IMR-90 (cell line): ENCODE results near the gene AMBRA1. TPM values are rescaled to one million over a fixed set of nuclear protein-coding genes. Genes with fewer than 3 reads are reported as not detected.

Experiments
- ATAC-seq: fragments of 200-7000 bp; cut with Tn5 transposase; 2 replicates; pipeline ENCODE4 v1.9.1; 2020; ENCODE audit warnings: low read depth, mild to moderate bottlenecking, moderate library complexity
- BruUV-seq: library from RNA; stranded (reverse); fragments of 400-500 nt; replicated peaks from 2 replicates; lab custom pipeline; 2021; lab: Mats Ljungman, UMichigan
- CTCF ChIA-PET: fragments of 300-600 bp; formaldehyde crosslinking; extraction: SDS; loops from one replicate; lab custom pipeline; 2021; ENCODE audit warnings: antibody characterized with exemption; lab: Yijun Ruan, JAX
- POLR2A ChIA-PET: fragments of 300-600 bp; sonication (Branson Sonifier 250); formaldehyde crosslinking; loops from one replicate; lab custom pipeline; 2022; ENCODE audit warnings: antibody characterized with exemption; ENCODE audit not compliant: unreplicated experiment; lab: Charles Lee
- DNase-seq: peaks from one replicate; pipeline ENCODE4 v3.0.0; 2013
- H2AFZ ChIP-seq: replicated peaks from 2 replicates; pipeline ENCODE3; 2013; ENCODE audit warnings: low read length, mild to moderate bottlenecking; ENCODE audit not compliant: poor library complexity
- H2AK5ac ChIP-seq: 2 replicates; pipeline ENCODE4 v1.6.1; 2013; ENCODE audit warnings: low read depth, low read length, inconsistent platforms
- H2AK9ac ChIP-seq: replicated peaks from 2 replicates; pipeline ENCODE3; 2013; ENCODE audit warnings: mild to moderate bottlenecking, low read depth, low read length, moderate library complexity; ENCODE audit not compliant: poor library complexity
- H2BK120ac ChIP-seq: 2 replicates; pipeline ENCODE4 v1.6.1; 2013; ENCODE audit warnings: low read depth, low read length, inconsistent platforms
- H2BK15ac ChIP-seq: 3 replicates; pipeline ENCODE4 v1.6.1; 2013; ENCODE audit warnings: low read depth, low read length, inconsistent platforms
- H2BK20ac ChIP-seq: 2 replicates; pipeline ENCODE4 v1.6.1; 2013; ENCODE audit warnings: low read depth, mild to moderate bottlenecking, inconsistent platforms, low read length, moderate library complexity
- H2BK5ac ChIP-seq: 2 replicates; pipeline ENCODE4 v1.6.1; 2013; ENCODE audit warnings: mild to moderate bottlenecking, low read depth, low read length, inconsistent platforms; ENCODE audit not compliant: poor library complexity, severe bottlenecking
- H3K14ac ChIP-seq: replicated peaks from 2 replicates; pipeline ENCODE4 v1.6.1; 2013; ENCODE audit warnings: low read depth, low read length, inconsistent platforms
- H3K18ac ChIP-seq: 2 replicates; pipeline ENCODE4 v1.6.1; 2013; ENCODE audit warnings: low read depth, low read length, control low read depth
- H3K23ac ChIP-seq: 2 replicates; pipeline ENCODE4 v1.6.1; 2013; ENCODE audit warnings: low read depth, low read length, inconsistent platforms
- H3K27ac ChIP-seq: 2 replicates; pipeline ENCODE4 v1.5.1; 2013; ENCODE audit warnings: mild to moderate bottlenecking, control low read depth, low read length; ENCODE audit not compliant: insufficient read depth
- H3K27me3 ChIP-seq: 2 replicates; pipeline ENCODE4 v1.6.1; 2013; ENCODE audit warnings: low read length; ENCODE audit not compliant: control insufficient read depth, insufficient read depth
- H3K36me3 ChIP-seq: 2 replicates; pipeline ENCODE4 v1.6.1; 2013; ENCODE audit warnings: low read length, mixed read lengths; ENCODE audit not compliant: control insufficient read depth, insufficient read depth
- H3K4ac ChIP-seq: 2 replicates; pipeline ENCODE4 v1.6.1; 2013; ENCODE audit warnings: low read depth, low read length, inconsistent platforms
- H3K4me1 ChIP-seq: 2 replicates; pipeline ENCODE4 v1.6.1; 2013; ENCODE audit warnings: low read length, mixed read lengths; ENCODE audit not compliant: control insufficient read depth, insufficient read depth
- H3K4me2 ChIP-seq: 2 replicates; pipeline ENCODE4 v1.6.1; 2013; ENCODE audit warnings: low read depth, mild to moderate bottlenecking, control low read depth, low read length, moderate library complexity
- H3K4me3 ChIP-seq: 2 replicates; pipeline ENCODE4 v1.5.1; 2013; ENCODE audit warnings: low read depth, mild to moderate bottlenecking, control low read depth, low read length, moderate library complexity; ENCODE audit not compliant: insufficient read depth
- H3K56ac ChIP-seq: 2 replicates; pipeline ENCODE4 v1.6.1; 2013; ENCODE audit warnings: low read length, inconsistent platforms; ENCODE audit not compliant: insufficient read depth; ENCODE audit errors: extremely low read depth
- H3K79me1 ChIP-seq, 2 experiments: 2 replicates each; pipeline ENCODE4 v1.6.1; 2013; ENCODE audit warnings: low read length in 2 of 2, inconsistent platforms in 1 of 2, low read depth in 1 of 2
- H3K9ac ChIP-seq: 2 replicates; pipeline ENCODE4 v1.6.1; 2013; ENCODE audit warnings: low read depth, low read length, control low read depth
- H3K9me1 ChIP-seq: 2 replicates; pipeline ENCODE4 v1.6.1; 2013; ENCODE audit warnings: low read length, inconsistent platforms; ENCODE audit not compliant: insufficient read depth
- H3K9me3 ChIP-seq: 2 replicates; pipeline ENCODE4 v1.6.1; 2013; ENCODE audit warnings: low read length; ENCODE audit not compliant: control insufficient read depth, insufficient read depth
- H4K20me1 ChIP-seq: 2 replicates; pipeline ENCODE4 v1.6.1; 2013; ENCODE audit warnings: low read length, inconsistent platforms; ENCODE audit not compliant: insufficient read depth
- H4K5ac ChIP-seq: 2 replicates; pipeline ENCODE4 v1.6.1; 2013; ENCODE audit warnings: mild to moderate bottlenecking, low read depth, low read length, control low read depth
- H4K8ac ChIP-seq, 2 experiments: 2 replicates each; pipeline ENCODE4 v1.6.1; 2013; ENCODE audit warnings: low read depth in 2 of 2, low read length in 2 of 2, control low read depth in 1 of 2, inconsistent platforms in 1 of 2
- H4K91ac ChIP-seq: 2 replicates; pipeline ENCODE4 v1.6.1; 2013; ENCODE audit warnings: low read depth, low read length, inconsistent platforms; ENCODE audit not compliant: insufficient read depth
- BHLHE40 ChIP-seq: fragments of 150-350 bp; IDR thresholded peaks from 2 replicates; pipeline ENCODE4 v1.6.1; 2016; ENCODE audit warnings: mild to moderate bottlenecking, low read depth, low read length
- CEBPB ChIP-seq: IDR thresholded peaks from 2 replicates; pipeline ENCODE4 v1.6.1; 2012; ENCODE audit warnings: low read depth, low read length, improper control_type of control experiment
- CHD1 ChIP-seq: IDR thresholded peaks from 2 replicates; pipeline ENCODE4 v1.6.1; 2012; ENCODE audit warnings: low read depth, low read length, improper control_type of control experiment
- FOS ChIP-seq: fragments of 150-350 bp; IDR thresholded peaks from 2 replicates; pipeline ENCODE4 v1.6.1; 2016; ENCODE audit warnings: low read depth, low read length
- MAFK ChIP-seq: IDR thresholded peaks from 2 replicates; pipeline ENCODE4 v1.6.1; 2012; ENCODE audit warnings: low read depth, low read length, improper control_type of control experiment
- MAZ ChIP-seq: IDR thresholded peaks from 2 replicates; pipeline ENCODE4 v1.6.1; 2012; ENCODE audit warnings: low read depth, mild to moderate bottlenecking, low read length, improper control_type of control experiment, moderate library complexity, borderline replicate concordance
- MXI1 ChIP-seq: IDR thresholded peaks from 2 replicates; pipeline ENCODE4 v1.6.1; 2012; ENCODE audit warnings: low read depth, mild to moderate bottlenecking, low read length, moderate library complexity, borderline replicate concordance
- NFE2L2 ChIP-seq: fragments of 150-350 bp; IDR thresholded peaks from 2 replicates; pipeline ENCODE4 v1.6.1; 2016; ENCODE audit warnings: low read depth, mild to moderate bottlenecking, low read length
- POLR2A ChIP-seq: IDR thresholded peaks from 2 replicates; pipeline ENCODE4 v1.6.1; 2012; ENCODE audit warnings: mild to moderate bottlenecking, low read depth, low read length
- RAD21 ChIP-seq: IDR thresholded peaks from 2 replicates; pipeline ENCODE4 v1.6.1; 2012; ENCODE audit warnings: low read length, improper control_type of control experiment
- RCOR1 ChIP-seq: IDR thresholded peaks from 2 replicates; pipeline ENCODE4 v1.6.1; 2012; ENCODE audit warnings: mild to moderate bottlenecking, low read length, improper control_type of control experiment; ENCODE audit not compliant: insufficient replicate concordance
- RFX5 ChIP-seq: IDR thresholded peaks from 2 replicates; pipeline ENCODE4 v1.8.0; 2012; ENCODE audit warnings: low read depth, mild to moderate bottlenecking, low read length, moderate library complexity
- SMC3 ChIP-seq: fragments of 150-350 bp; IDR thresholded peaks from 2 replicates; pipeline ENCODE4 v1.6.1; 2016; ENCODE audit warnings: low read depth, mild to moderate bottlenecking, antibody characterized with exemption, low read length, moderate library complexity
- WGBS, 2 experiments: methylation state at CpG; one replicate each; pipeline versions ENCODE4 v1.1.5 to v1.1.7; 2013; ENCODE audit warnings: missing lambda C conversion rate in 2 of 2; ENCODE audit not compliant: insufficient read length in 1 of 2; ENCODE audit errors: extremely low coverage in 2 of 2; 5-methylcytosine and 5-hydroxymethylcytosine counted together
- dilution Hi-C: fragments of 300-500 bp; cut with HindIII; formaldehyde crosslinking; loops from one replicate; pipeline ENCODE4 v1.14.3; 2018; ENCODE audit warnings: low sequenced_read_pairs; ENCODE audit not compliant: unreplicated experiment
- in situ Hi-C: fragments of 300-500 bp; cut with MboI; formaldehyde crosslinking; loops from 3 replicates; pipeline ENCODE4 v1.14.3; 2019; ENCODE audit warnings: low sequenced_read_pairs, inconsistent platforms, mixed read lengths
- intact Hi-C: fragments of 100-400 bp; cut with micrococcal nuclease; formaldehyde crosslinking; loops from 2 replicates; pipeline ENCODE4 v1.10.0; 2022
- polyA plus RNA-seq, 3 experiments: library from polyadenylated mRNA; depleted of rRNA; stranded (reverse); fragments of >200 nt; gene quantifications; 2 replicates each; pipeline ENCODE4 v1.2.3, GENCODE V29; 2012; ENCODE audit warnings: low replicate concordance in 1 of 3
- total RNA-seq: library from RNA; depleted of rRNA; stranded (reverse); fragments of >200 nt; gene quantifications from 2 replicates; pipeline ENCODE4 v1.2.3, GENCODE V29; 2012
- TF ChIP-seq, protein P1 (sequence below): fragments of 150-350 bp; IDR thresholded peaks from 2 replicates; pipeline ENCODE4 v1.6.1; 2016; ENCODE audit warnings: low read depth, mild to moderate bottlenecking, low read length, moderate library complexity, borderline replicate concordance
- TF ChIP-seq, protein P2 (sequence below): fragments of 150-350 bp; IDR thresholded peaks from 2 replicates; pipeline ENCODE4 v1.6.1; 2017; ENCODE audit warnings: mild to moderate bottlenecking, antibody characterized with exemption, low read length, low read depth
- TF ChIP-seq, protein P3 (sequence below): conservative IDR thresholded peaks from 2 replicates; pipeline ENCODE4 v1.5.1; 2012; ENCODE audit warnings: mild to moderate bottlenecking, low read depth, low read length, improper control_type of control experiment

The AMBRA1 gene
- total and polyA plus RNA-seq, 2 of the 4 experiments (the other 2 are of a cell fraction) = 9.4 to 18.3 TPM

DNA sequence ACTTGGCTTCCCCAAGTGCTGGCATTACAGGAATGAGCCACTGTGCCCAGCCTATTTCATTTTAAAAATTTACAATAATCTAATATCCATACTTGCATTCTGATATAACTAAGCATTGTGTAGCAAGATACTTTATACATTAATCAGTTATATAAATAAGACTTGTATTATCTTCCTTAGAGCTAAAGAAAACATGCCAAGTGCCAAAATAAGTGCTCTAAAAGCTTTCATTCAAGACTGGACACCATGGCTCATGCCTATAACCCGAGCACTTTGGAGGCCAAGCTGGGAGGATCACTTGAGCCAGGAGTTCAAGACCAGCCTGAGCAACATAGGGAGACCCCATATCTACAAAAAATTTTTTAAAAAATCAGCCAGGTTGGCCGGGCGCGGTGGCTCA lies 123.9 kb downstream of the AMBRA1 start:
- H3K36me3 ChIP-seq = 0 out of 2 replicates have a peak, but pooled peaks cover 3% of the 10 kb centered on the region
- H2BK5ac ChIP-seq = no peak overlapping the region
- H4K91ac ChIP-seq = no peak overlapping the region
- H2AK9ac ChIP-seq = no peak overlapping the region
- H4K20me1 ChIP-seq = peaks cover 11% of the 10 kb centered on the region; the same call in 1 of the 2 replicates
- no peak overlapping the region for H4K8ac ChIP-seq
- H2BK120ac ChIP-seq = no peak overlapping the region
- no peaks in the 10 kb centered on the region for H3K4me1 ChIP-seq
- H3K79me1 ChIP-seq = peaks cover 17 to 36% of the 10 kb centered on the region in 2 experiments; a peak in 3 of 4 replicates
- no peak overlapping the region for H3K18ac ChIP-seq
- ChIA-PET POLR2A (no interaction called here), CTCF (interaction anchor here (1.2 kb wide), 1 partner anchor 20 kb away, joined by 3 read pairs; no protein-coding TSS in a partner anchor)
- TF ChIP-seq CHD1 (no peak), MAZ (no peak), CEBPB (no peak), BHLHE40 (no peak), RAD21 (no peak), POLR2A (no peak), MXI1 (no peak), FOS (no peak), RFX5 (no peak), RCOR1 (no peak), MAFK (no peak), SMC3 (no peak), NFE2L2 (no peak)
- TF ChIP-seq, protein P1, sequence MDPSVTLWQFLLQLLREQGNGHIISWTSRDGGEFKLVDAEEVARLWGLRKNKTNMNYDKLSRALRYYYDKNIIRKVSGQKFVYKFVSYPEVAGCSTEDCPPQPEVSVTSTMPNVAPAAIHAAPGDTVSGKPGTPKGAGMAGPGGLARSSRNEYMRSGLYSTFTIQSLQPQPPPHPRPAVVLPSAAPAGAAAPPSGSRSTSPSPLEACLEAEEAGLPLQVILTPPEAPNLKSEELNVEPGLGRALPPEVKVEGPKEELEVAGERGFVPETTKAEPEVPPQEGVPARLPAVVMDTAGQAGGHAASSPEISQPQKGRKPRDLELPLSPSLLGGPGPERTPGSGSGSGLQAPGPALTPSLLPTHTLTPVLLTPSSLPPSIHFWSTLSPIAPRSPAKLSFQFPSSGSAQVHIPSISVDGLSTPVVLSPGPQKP = no peak
- TF ChIP-seq, protein P2, sequence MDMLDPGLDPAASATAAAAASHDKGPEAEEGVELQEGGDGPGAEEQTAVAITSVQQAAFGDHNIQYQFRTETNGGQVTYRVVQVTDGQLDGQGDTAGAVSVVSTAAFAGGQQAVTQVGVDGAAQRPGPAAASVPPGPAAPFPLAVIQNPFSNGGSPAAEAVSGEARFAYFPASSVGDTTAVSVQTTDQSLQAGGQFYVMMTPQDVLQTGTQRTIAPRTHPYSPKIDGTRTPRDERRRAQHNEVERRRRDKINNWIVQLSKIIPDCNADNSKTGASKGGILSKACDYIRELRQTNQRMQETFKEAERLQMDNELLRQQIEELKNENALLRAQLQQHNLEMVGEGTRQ = no peak
- TF ChIP-seq, protein P3, sequence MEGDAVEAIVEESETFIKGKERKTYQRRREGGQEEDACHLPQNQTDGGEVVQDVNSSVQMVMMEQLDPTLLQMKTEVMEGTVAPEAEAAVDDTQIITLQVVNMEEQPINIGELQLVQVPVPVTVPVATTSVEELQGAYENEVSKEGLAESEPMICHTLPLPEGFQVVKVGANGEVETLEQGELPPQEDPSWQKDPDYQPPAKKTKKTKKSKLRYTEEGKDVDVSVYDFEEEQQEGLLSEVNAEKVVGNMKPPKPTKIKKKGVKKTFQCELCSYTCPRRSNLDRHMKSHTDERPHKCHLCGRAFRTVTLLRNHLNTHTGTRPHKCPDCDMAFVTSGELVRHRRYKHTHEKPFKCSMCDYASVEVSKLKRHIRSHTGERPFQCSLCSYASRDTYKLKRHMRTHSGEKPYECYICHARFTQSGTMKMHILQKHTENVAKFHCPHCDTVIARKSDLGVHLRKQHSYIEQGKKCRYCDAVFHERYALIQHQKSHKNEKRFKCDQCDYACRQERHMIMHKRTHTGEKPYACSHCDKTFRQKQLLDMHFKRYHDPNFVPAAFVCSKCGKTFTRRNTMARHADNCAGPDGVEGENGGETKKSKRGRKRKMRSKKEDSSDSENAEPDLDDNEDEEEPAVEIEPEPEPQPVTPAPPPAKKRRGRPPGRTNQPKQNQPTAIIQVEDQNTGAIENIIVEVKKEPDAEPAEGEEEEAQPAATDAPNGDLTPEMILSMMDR = no peak
- no TSS peak for BruUV-seq
- no peak overlapping the region for H2BK20ac ChIP-seq
- no peak overlapping the region for H3K9ac ChIP-seq
- no peak overlapping the region for H2BK15ac ChIP-seq
- no peaks in the 10 kb centered on the region for H3K9me3 ChIP-seq
- H3K56ac ChIP-seq = no peak overlapping the region
- intact Hi-C loops (no loop called here), in situ Hi-C loops (no loop called here), dilution Hi-C loops (no loop called here)
- DNase-seq = peak; percentile 22
- peaks cover 6% of the 10 kb centered on the region for H3K9me1 ChIP-seq
- no peak overlapping the region for H4K5ac ChIP-seq
- no peaks in the 10 kb centered on the region for H3K27me3 ChIP-seq
- no peak overlapping the region for H3K4ac ChIP-seq
- H2AFZ ChIP-seq = no peak overlapping the region
- H3K4me2 ChIP-seq = no peak overlapping the region
- no peak overlapping the region for H3K14ac ChIP-seq
- H3K27ac ChIP-seq = no peak overlapping the region
- H2AK5ac ChIP-seq = no peak overlapping the region
- no peak overlapping the region for H3K4me3 ChIP-seq
- no peak overlapping the region for H3K23ac ChIP-seq
- no peak for ATAC-seq
- WGBS, 2 experiments = no CpG with 5 or more reads among the region's 4 CpGs
